Endothelial cell of umbilical vein (primary cell): ENCODE measurements around the gene NAP1L1. TPM values are rescaled to one million over a fixed set of nuclear protein-coding genes. Genes with fewer than 3 reads are reported as not detected.

Experiments
- BruUV-seq: library from RNA; stranded (reverse); fragments of 400-500 nt; replicated peaks from 2 replicates; lab custom pipeline; 2021; lab: Mats Ljungman, UMichigan
- CTCF ChIA-PET: fragments of 300-600, 350-600 bp; sonication (Branson Sonifier 250); formaldehyde crosslinking; loops from one replicate; lab custom pipeline; 2021; ENCODE audit warnings: antibody characterized with exemption, inconsistent platforms; lab: Charles Lee
- POLR2A ChIA-PET: fragments of 300-600, 350-600 bp; sonication (Branson Sonifier 250); formaldehyde crosslinking; loops from one replicate; lab custom pipeline; 2021; ENCODE audit warnings: antibody characterized with exemption, inconsistent platforms; lab: Charles Lee
- DNase-seq: peaks from one replicate; pipeline ENCODE4 v3.0.0-alpha.2; 2011; ENCODE audit warnings: low read depth, low spot score
- FAIRE-seq: peaks from 2 replicates; lab custom pipeline; 2011; peaks lifted over from hg19 to GRCh38; lab: Jason Lieb, UNC
- H2AFZ ChIP-seq: 2 replicates; pipeline ENCODE4 v1.6.0; 2012; ENCODE audit warnings: low read depth, low read length, control low read depth, inconsistent platforms
- H3K27ac ChIP-seq: 2 replicates; pipeline ENCODE4 v1.5.1; 2011; ENCODE audit warnings: low read depth, mild to moderate bottlenecking, control low read depth, low read length, moderate library complexity; ENCODE audit not compliant: insufficient read depth
- H3K27me3 ChIP-seq, 2 experiments: 2 replicates each; pipeline versions ENCODE4 v1.6.0 to v1.6.1; 2011; ENCODE audit warnings: low read length in 2 of 2, mixed read lengths in 1 of 2; ENCODE audit not compliant: control insufficient read depth in 2 of 2, insufficient read depth in 2 of 2
- H3K36me3 ChIP-seq, 2 experiments: 2 replicates in 1 of 2; 3 replicates in 1 of 2; pipeline ENCODE4 v1.5.1; 2011; ENCODE audit warnings: low read length in 2 of 2, mild to moderate bottlenecking in 1 of 2, moderate library complexity in 1 of 2; ENCODE audit not compliant: control insufficient read depth in 2 of 2, insufficient read depth in 2 of 2; ENCODE audit errors: extremely low read depth in 1 of 2
- H3K4me1 ChIP-seq: 3 replicates; pipeline ENCODE4 v1.5.1; 2011; ENCODE audit warnings: mild to moderate bottlenecking, low read length; ENCODE audit not compliant: control insufficient read depth, insufficient read depth; ENCODE audit errors: extremely low read depth
- H3K4me2 ChIP-seq: 2 replicates; pipeline ENCODE4 v1.6.1; 2011; ENCODE audit warnings: low read length, control low read depth, mixed read lengths; ENCODE audit not compliant: insufficient read depth
- H3K4me3 ChIP-seq, 3 experiments: fragments of 200-600 bp in 1 of 3; sonication (generic), shearing (Covaris generic) in 1 of 3; replicated peaks in 1 of 3; 2 replicates each; pipeline ENCODE4 v1.5.1; 2011 to 2016; ENCODE audit warnings: control low read depth in 3 of 3, low read length in 3 of 3, mild to moderate bottlenecking in 2 of 3, inconsistent platforms in 1 of 3, low read depth in 1 of 3, moderate library complexity in 1 of 3; ENCODE audit not compliant: insufficient read depth in 1 of 3
- H3K79me2 ChIP-seq: 2 replicates; pipeline ENCODE4 v1.6.0; 2012; ENCODE audit warnings: low read length, inconsistent platforms; ENCODE audit not compliant: control insufficient read depth, insufficient read depth
- H3K9ac ChIP-seq: replicated peaks from 2 replicates; pipeline ENCODE3; 2011; ENCODE audit warnings: low read length, control low read depth; ENCODE audit not compliant: insufficient read depth; ENCODE audit errors: extremely low read depth
- H3K9me1 ChIP-seq: replicated peaks from 3 replicates; pipeline ENCODE4 v1.6.0; 2011; ENCODE audit warnings: mild to moderate bottlenecking, low read length; ENCODE audit not compliant: control insufficient read depth, insufficient read depth; ENCODE audit errors: extremely low read depth
- H3K9me3 ChIP-seq: replicated peaks from 2 replicates; pipeline ENCODE4 v1.5.1; 2012; ENCODE audit warnings: low read length, inconsistent platforms; ENCODE audit not compliant: control insufficient read depth, insufficient read depth
- H4K20me1 ChIP-seq: replicated peaks from 2 replicates; pipeline ENCODE3; 2011; ENCODE audit warnings: mild to moderate bottlenecking, low read length; ENCODE audit not compliant: control insufficient read depth, insufficient read depth; ENCODE audit errors: extremely low read depth
- CTCF ChIP-seq, 2 donors: IDR thresholded peaks; 1 replicate in 1 of 2; 2 replicates in 1 of 2; pipeline ENCODE4 v1.5.1; 2011; ENCODE audit warnings: low read length in 2 of 2, mild to moderate bottlenecking in 2 of 2, moderate library complexity in 2 of 2, control low read depth in 1 of 2, inconsistent platforms in 1 of 2, low read depth in 1 of 2; ENCODE audit not compliant: insufficient read depth in 1 of 2; ENCODE audit errors: extremely low read depth in 1 of 2
- EZH2 ChIP-seq: IDR thresholded peaks from 2 replicates; pipeline ENCODE4 v1.6.1; 2012; ENCODE audit warnings: borderline replicate concordance, low read depth, mild to moderate bottlenecking, moderate library complexity, low read length, inconsistent platforms; ENCODE audit not compliant: severe bottlenecking
- FOS ChIP-seq: IDR thresholded peaks from 2 replicates; pipeline ENCODE4 v1.6.1; 2011; ENCODE audit warnings: mild to moderate bottlenecking, low read length, moderate library complexity, borderline replicate concordance; ENCODE audit not compliant: insufficient read depth
- GATA2 ChIP-seq: IDR thresholded peaks from 2 replicates; pipeline ENCODE4 v1.7.0; 2011; ENCODE audit warnings: low read depth, mild to moderate bottlenecking, moderate library complexity, mixed read lengths, low read length; ENCODE audit not compliant: insufficient read length, insufficient read depth
- JUN ChIP-seq: IDR thresholded peaks from 2 replicates; pipeline ENCODE4 v1.6.1; 2011; ENCODE audit warnings: borderline replicate concordance, low read depth; ENCODE audit not compliant: insufficient read length, insufficient read depth
- MAX ChIP-seq: IDR thresholded peaks from 2 replicates; pipeline ENCODE4 v1.6.1; 2011; ENCODE audit not compliant: insufficient read depth, insufficient read length
- MYC ChIP-seq: IDR thresholded peaks from one replicate; pipeline ENCODE4 v1.6.1; 2011; ENCODE audit warnings: mild to moderate bottlenecking, low read depth, low read length
- POLR2A ChIP-seq: IDR thresholded peaks from 2 replicates; pipeline ENCODE4 v1.6.1; 2012; ENCODE audit warnings: low read depth, mild to moderate bottlenecking, control low read depth, low read length
- POLR2AphosphoS5 ChIP-seq: IDR thresholded peaks from 2 replicates; pipeline ENCODE4 v1.6.1; 2012; ENCODE audit warnings: low read depth, mild to moderate bottlenecking, control low read depth, low read length, moderate library complexity; ENCODE audit not compliant: insufficient read depth
- dilution Hi-C: fragments of 300-500 bp; cut with MboI; formaldehyde crosslinking; loops from one replicate; pipeline ENCODE4 v1.15.0; 2019; ENCODE audit warnings: low sequenced_read_pairs; ENCODE audit not compliant: extremely low pct_ligation_motif_present
- intact Hi-C: fragments of 100-400 bp; cut with micrococcal nuclease; formaldehyde crosslinking; loops from one replicate; pipeline ENCODE4 v1.10.0; 2022
- polyA plus RNA-seq, 4 experiments: library from polyadenylated mRNA; depleted of rRNA in 3 of 4; stranded (reverse) in 3 of 4; unstranded in 1 of 4; fragments of >200 nt; gene quantifications; 2 replicates each; pipeline versions ENCODE4 v1.2.1 to v1.2.3, GENCODE V29; 2011 to 2012; ENCODE audit warnings: missing spikeins in 1 of 4
- total RNA-seq: library from RNA; stranded (reverse); gene quantifications from 2 replicates; pipeline ENCODE4 v1.2.3, GENCODE V29; 2021

Gene NAP1L1
- total and polyA plus RNA-seq, 2 donors (not counting 3 experiments of a cell fraction or from before 2014, with no cell fraction given) = 127 to 649 TPM

- BruUV-seq = no TSS peak
Measured at GRCh38 chr12:76024102-76024781, 60.2 kb downstream of the NAP1L1 start.

GRCh38 chr12:76023069-76023690, 61.3 kb downstream of the NAP1L1 start:
- Histone ChIP-seq H3K36me3 (no peaks in the 10 kb centered on the region), H3K9ac (no peak overlapping the region), H3K4me2 (no peak overlapping the region), H3K4me1 (peaks cover 57% of the 10 kb centered on the region), H3K27me3 (no peaks in the 10 kb centered on the region), H3K9me3 (no peaks in the 10 kb centered on the region), H3K79me2 (peaks cover 6% of the 10 kb centered on the region), H3K4me3 (no peak overlapping the region), H4K20me1 (no peaks in the 10 kb centered on the region), H3K27ac (no peak overlapping the region), H3K9me1 (no peaks in the 10 kb centered on the region), H2AFZ (no peak overlapping the region)
- DNase-seq (no peak), FAIRE-seq (no peak)
- no TSS peak for BruUV-seq
- ChIA-PET POLR2A (interaction anchor here (2.2 kb wide), 1 partner anchor 497 kb away, joined by 6 read pairs; no protein-coding TSS in a partner anchor), CTCF (no interaction called here)
- dilution Hi-C loops (no loop called here), intact Hi-C loops (no loop called here)
- TF ChIP-seq MAX = no peak
- TF ChIP-seq CTCF (IDR thresholded peaks at IDR 0.05; ENCODE audit: extremely low read depth in 1 of 2, insufficient read depth in 1 of 2, low read depth in 1 of 2, low read length in 2 of 2) = no peak
- no peak for TF ChIP-seq EZH2
- TF ChIP-seq MYC = no peak
- no peak for TF ChIP-seq JUN
- no peak for TF ChIP-seq GATA2
- TF ChIP-seq POLR2A = no peak
- no peak for TF ChIP-seq POLR2AphosphoS5
- TF ChIP-seq FOS = no peak

More at GRCh38 chr12:76024102-76024781, 60.2 kb downstream of the NAP1L1 start:
- Histone ChIP-seq H3K27ac (no peak overlapping the region), H3K27me3 (no peaks in the 10 kb centered on the region), H3K79me2 (peaks cover 16% of the 10 kb centered on the region), H2AFZ (no peak overlapping the region), H3K4me3 (no peak overlapping the region), H3K9ac (no peak overlapping the region), H4K20me1 (no peaks in the 10 kb centered on the region), H3K4me1 (peaks cover 58% of the 10 kb centered on the region), H3K9me1 (no peaks in the 10 kb centered on the region), H3K36me3 (peaks cover 0 to 8% of the 10 kb centered on the region in 2 experiments), H3K9me3 (no peaks in the 10 kb centered on the region), H3K4me2 (no peak overlapping the region)
- DNase-seq (no peak), FAIRE-seq (no peak)
- TF ChIP-seq EZH2 (no peak), MYC (no peak), POLR2A (no peak), FOS (no peak)
- dilution Hi-C loops (no loop called here), intact Hi-C loops (no loop called here)
- CTCF ChIA-PET = interaction anchor here (1.0 to 2.3 kb wide), 7 partner anchors 45 to 690 kb away, joined by 3 to 8 read pairs (median 4); partner anchors contain the start of gene GLIPR1L1
- POLR2A ChIA-PET = interaction anchor here (1.0 to 2.2 kb wide), 5 partner anchors 42 to 498 kb away, joined by 3 to 6 read pairs (median 3); no protein-coding TSS in a partner anchor
